Measurements from ENCODE around the gene TM4SF18.
"Not testable (repeated sequence)": the region's sequence is repeated elsewhere in the genome, so short reads cannot be mapped to it uniquely, and the experiment has no call there.

Gene TM4SF18

GRCh38 chr3:149333176-149333859, at the start of gene TM4SF18:
Gene TM4SF18, minus strand, starts transcription at chr3:149333636. Its CDS starts 254 bp downstream, at chr3:149333382.
- no peak for DNase-seq

- no peak for DNase-seq
Measured at GRCh38 chr3:149382518-149382917, 49.1 kb upstream of the TM4SF18 start.

- no peak for DNase-seq
Measured at GRCh38 chr3:149382101-149382467, 48.6 kb upstream of the TM4SF18 start.

GRCh38 chr3:149381173-149382100, 48.0 kb upstream of the TM4SF18 start:
- no peak for DNase-seq

- DNase-seq = not testable (repeated sequence)
Measured at GRCh38 chr3:149380220-149380619, 46.8 kb upstream of the TM4SF18 start.

GRCh38 chr3:149378478-149379309, 45.3 kb upstream of the TM4SF18 start:
- DNase-seq = peak in 1 of 2 experiments; percentile 39

- DNase-seq = peak; percentile 80 to 93
Measured at GRCh38 chr3:149377408-149378364, 44.2 kb upstream of the TM4SF18 start, which contains the start of gene TM4SF1. Gene TM4SF1, minus strand, starts transcription at chr3:149377649. Its CDS starts 102 bp downstream, at chr3:149377547.

GRCh38 chr3:149376718-149377407, 43.4 kb upstream of the TM4SF18 start:
- DNase-seq = peak; percentile 78 to 89

GRCh38 chr3:149375501-149376196, 42.2 kb upstream of the TM4SF18 start:
- DNase-seq = peak in 1 of 2 experiments; percentile 57

- DNase-seq = no peak
Measured at GRCh38 chr3:149374793-149375500, 41.5 kb upstream of the TM4SF18 start.

GRCh38 chr3:149374391-149374790, 41.0 kb upstream of the TM4SF18 start:
- DNase-seq = no peak

- DNase-seq = no peak
Measured at GRCh38 chr3:149373235-149374125, 40.0 kb upstream of the TM4SF18 start.

- DNase-seq = no peak
Measured at GRCh38 chr3:149371723-149372114, 38.3 kb upstream of the TM4SF18 start.

GRCh38 chr3:149371001-149371722, 37.7 kb upstream of the TM4SF18 start:
- DNase-seq = peak in 1 of 2 experiments; percentile 56

GRCh38 chr3:149369991-149370866, 36.8 kb upstream of the TM4SF18 start:
- DNase-seq = peak in 1 of 2 experiments; percentile 25

- DNase-seq = peak in 1 of 2 experiments; percentile 55
Measured at GRCh38 chr3:149368674-149369497, 35.5 kb upstream of the TM4SF18 start.

Data from NCI-H2081 (cell line).